ENCODE measurements around the gene SUN1. TPM values are rescaled to one million over a fixed set of nuclear protein-coding genes. Genes with fewer than 3 reads are reported as not detected.

Gene SUN1
- total RNA-seq, 4 donors from 2014 or later: 139 to 624 (median 446) TPM

- Histone ChIP-seq H3K4me1 (no peaks in the 10 kb centered on the region), H3K9me3 (no peaks in the 10 kb centered on the region), H3K27ac (no peak overlapping the region), H3K36me3 (no peaks in the 10 kb centered on the region), H3K4me3 (no peak overlapping the region), H3K27me3 (no peaks in the 10 kb centered on the region)
- no peak for DNase-seq
- intact Hi-C loops (cut with DNase I; ENCODE audit: low total_unique reads): no loop called here
- TF ChIP-seq CTCF (IDR thresholded peaks at IDR 0.05) (no peak), POLR2A (IDR thresholded peaks at IDR 0.05) (no peak)
Observed at GRCh38 chr7:857661-858060, 25.4 kb downstream of the SUN1 start.

GRCh38 chr7:859359-860030, 27.2 kb downstream of the SUN1 start:
- Histone ChIP-seq H3K27ac (no peak overlapping the region), H3K4me3 (no peak overlapping the region), H3K36me3 (no peaks in the 10 kb centered on the region), H3K9me3 (no peaks in the 10 kb centered on the region), H3K4me1 (no peaks in the 10 kb centered on the region), H3K27me3 (no peaks in the 10 kb centered on the region)
- DNase-seq: no peak
- TF ChIP-seq POLR2A (IDR thresholded peaks at IDR 0.05) (no peak), CTCF (IDR thresholded peaks at IDR 0.05) (no peak)
- intact Hi-C loops (cut with DNase I; ENCODE audit: low total_unique reads): no loop called here

GRCh38 chr7:860149-860548, 27.9 kb downstream of the SUN1 start:
- intact Hi-C loops (cut with DNase I; ENCODE audit: low total_unique reads): no loop called here
- TF ChIP-seq POLR2A (IDR thresholded peaks at IDR 0.05) (no peak), CTCF (IDR thresholded peaks at IDR 0.05) (no peak)
- DNase-seq: no peak
- no peaks in the 10 kb centered on the region for H3K9me3 ChIP-seq
- no peaks in the 10 kb centered on the region for H3K27me3 ChIP-seq
- H3K4me3 ChIP-seq: no peak overlapping the region
- no peaks in the 10 kb centered on the region for H3K36me3 ChIP-seq
- H3K4me1 ChIP-seq: no peaks in the 10 kb centered on the region
- H3K27ac ChIP-seq: no peak overlapping the region

- DNase-seq: no peak
- no peak for TF ChIP-seq CTCF (IDR thresholded peaks at IDR 0.05)
- TF ChIP-seq POLR2A (IDR thresholded peaks at IDR 0.05): no peak
- H3K9me3 ChIP-seq: no peaks in the 10 kb centered on the region
- H3K36me3 ChIP-seq: no peaks in the 10 kb centered on the region
- H3K4me1 ChIP-seq: no peaks in the 10 kb centered on the region
- intact Hi-C loops (cut with DNase I; ENCODE audit: low total_unique reads): no loop called here
- H3K27ac ChIP-seq: no peak overlapping the region
- no peak overlapping the region for H3K4me3 ChIP-seq
- no peaks in the 10 kb centered on the region for H3K27me3 ChIP-seq
Observed at GRCh38 chr7:861222-861621, 28.9 kb downstream of the SUN1 start.

GRCh38 chr7:862157-862556, 29.9 kb downstream of the SUN1 start:
- H3K9me3 ChIP-seq: no peaks in the 10 kb centered on the region
- H3K36me3 ChIP-seq: no peaks in the 10 kb centered on the region
- TF ChIP-seq CTCF (IDR thresholded peaks at IDR 0.05): no peak
- no peak for TF ChIP-seq POLR2A (IDR thresholded peaks at IDR 0.05)
- H3K27ac ChIP-seq: no peak overlapping the region
- DNase-seq: no peak
- H3K4me3 ChIP-seq: no peak overlapping the region
- H3K4me1 ChIP-seq: peaks cover 3% of the 10 kb centered on the region in 2 donors
- intact Hi-C loops (cut with DNase I; ENCODE audit: low total_unique reads): no loop called here
- no peaks in the 10 kb centered on the region for H3K27me3 ChIP-seq

Data from uterus (tissue), 4 donors.